ENCODE measurements around the gene KIAA1671. TPM values are rescaled to one million over a fixed set of nuclear protein-coding genes. Genes with fewer than 3 reads are reported as not detected.

Gene KIAA1671
- total and polyA plus RNA-seq, 2 of the 13 experiments (the other 11 are each of a cell fraction or from before 2014, with no cell fraction given), result 13.5 to 13.6 TPM

GRCh38 chr22:24986816-24987215 is 34.3 kb downstream of the KIAA1671 start (continued):
- TF ChIP-seq ZBTB25 (CRISPR knock-in tag; IDR thresholded peaks at IDR 0.05), result no peak
- TF ChIP-seq SIX1 (CRISPR knock-in tag; IDR thresholded peaks at IDR 0.05; ENCODE audit: borderline replicate concordance), result no peak
- TF ChIP-seq MED1 (CRISPR knock-in tag; IDR thresholded peaks at IDR 0.05), result no peak
- no peak for TF ChIP-seq ZBTB7A (CRISPR knock-in tag; IDR thresholded peaks at IDR 0.05)

GRCh38 chr22:24989135-24989534 is 36.6 kb downstream of the KIAA1671 start:
- Histone ChIP-seq H3K79me2 (ENCODE audit: insufficient read depth, low read length) (peaks cover 3% of the 10 kb centered on the region), H3K4me3 (replicated peaks in 1 of 3; ENCODE audit: insufficient read depth in 1 of 3, low read depth in 2 of 3, low read length in 3 of 3) (no peak overlapping the region), H4K20me1 (ENCODE audit: insufficient read depth, low read length) (no peaks in the 10 kb centered on the region), H3K9ac (ENCODE audit: insufficient read depth, low read depth, low read length) (no peak overlapping the region), H3K27me3 (ENCODE audit: control insufficient read depth in 1 of 2, insufficient read depth in 2 of 2, low read length in 2 of 2) (no peaks in the 10 kb centered on the region), H3K4me2 (ENCODE audit: low read depth, low read length) (no peak overlapping the region), H3K4me1 (ENCODE audit: insufficient read depth, low read length) (no peaks in the 10 kb centered on the region), H3K27ac (ENCODE audit: extremely low read length, insufficient read depth, low read length) (no peak overlapping the region), H2AFZ (ENCODE audit: low read length) (no peak overlapping the region), H3K36me3 (replicated peaks in 1 of 2; ENCODE audit: control insufficient read depth in 1 of 2, insufficient read depth in 2 of 2, low read length in 2 of 2) (no peaks in the 10 kb centered on the region), H3K9me3 (ENCODE audit: low read length) (no peaks in the 10 kb centered on the region)
- ATAC-seq, result no peak
- in situ Hi-C loops (cut with HindIII; ENCODE audit: extremely low pct_ligation_motif_present, low pct_unique_long_range_greater_than_20kb), result no loop called here
- no peak for FAIRE-seq
- BruUV-seq (replicated peaks), result no TSS peak
- 100% methylated on average over 2 of the region's 2 CpGs for WGBS (ENCODE audit: low lambda C conversion rate)
- intact Hi-C loops (cut with micrococcal nuclease; ENCODE audit: unreplicated experiment), result no loop called here
- DNase-seq (ENCODE audit: low spot score), result no peak
- ChIA-PET POLR2A (no interaction called here), CTCF (ENCODE audit: low intra/inter-chr PET ratio, low total read pairs) (no interaction called here)
- TF ChIP-seq ZNF800 (CRISPR knock-in tag; IDR thresholded peaks at IDR 0.05), result no peak
- TF ChIP-seq ZBTB2 (CRISPR knock-in tag; IDR thresholded peaks at IDR 0.05; ENCODE audit: low read depth), result no peak
- TF ChIP-seq KLF9 (CRISPR knock-in tag; IDR thresholded peaks at IDR 0.05; ENCODE audit: low read depth), result no peak
- TF ChIP-seq ZFYVE20 (CRISPR knock-in tag; IDR thresholded peaks at IDR 0.05; ENCODE audit: borderline replicate concordance, low read depth), result no peak
- no peak for TF ChIP-seq SIN3A (IDR thresholded peaks at IDR 0.05; ENCODE audit: borderline replicate concordance, low read depth, low read length)
- TF ChIP-seq KDM2A (CRISPR knock-in tag; IDR thresholded peaks at IDR 0.05; ENCODE audit: borderline replicate concordance, low read depth), result no peak
- TF ChIP-seq ZNF343 (CRISPR knock-in tag; IDR thresholded peaks at IDR 0.05), result no peak
- TF ChIP-seq ZNF326 (CRISPR knock-in tag; IDR thresholded peaks at IDR 0.05; ENCODE audit: borderline replicate concordance), result no peak
- TF ChIP-seq NCOA5 (CRISPR knock-in tag; IDR thresholded peaks at IDR 0.05), result no peak
- no peak for TF ChIP-seq ZNF225 (CRISPR knock-in tag; IDR thresholded peaks at IDR 0.05)
- no peak for TF ChIP-seq NAIF1 (CRISPR knock-in tag; IDR thresholded peaks at IDR 0.05; ENCODE audit: borderline replicate concordance)
- TF ChIP-seq ZNF766 (CRISPR knock-in tag; IDR thresholded peaks at IDR 0.05; ENCODE audit: borderline replicate concordance), result no peak
- no peak for TF ChIP-seq USF2 (IDR thresholded peaks at IDR 0.05; ENCODE audit: low read depth, low read length)
- TF ChIP-seq USF2 (CRISPR knock-in tag; IDR thresholded peaks at IDR 0.05; ENCODE audit: borderline replicate concordance), result no peak
